Measurements from ENCODE around the gene PEMT.

Gene PEMT

DNA sequence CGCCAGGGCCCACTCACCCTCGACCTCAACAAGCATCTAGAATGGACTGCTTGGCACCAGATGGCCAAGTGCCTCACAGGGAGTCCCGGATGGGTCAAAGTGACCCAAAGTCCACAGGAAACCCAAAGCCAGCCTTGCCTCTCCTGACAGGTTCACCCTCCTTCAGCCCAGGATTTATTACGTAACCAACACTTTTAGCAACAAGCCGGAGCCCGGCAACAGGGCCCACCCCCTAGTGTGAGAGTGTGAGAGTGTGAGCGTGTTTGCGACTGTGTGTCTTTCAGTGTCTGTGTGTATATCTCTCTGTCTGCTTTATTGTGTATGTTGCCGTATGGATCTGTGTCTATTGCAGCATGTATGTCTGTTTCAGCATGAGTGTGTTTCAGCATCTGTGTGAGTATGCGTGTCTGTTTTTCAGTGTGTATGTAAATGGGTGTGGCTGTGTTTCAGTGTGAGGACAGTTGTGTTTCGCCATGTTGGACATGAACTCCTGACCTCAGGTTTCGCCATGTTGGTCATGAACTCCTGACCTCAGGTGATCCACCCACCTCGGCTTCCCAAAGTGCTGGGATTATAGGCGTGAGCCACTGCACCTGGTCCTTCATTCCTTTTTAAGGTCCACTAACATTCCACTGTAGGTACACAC is 13.7 kb upstream of the PEMT start:
- no peak for DNase-seq (ENCODE audit: low spot score)

DNA sequence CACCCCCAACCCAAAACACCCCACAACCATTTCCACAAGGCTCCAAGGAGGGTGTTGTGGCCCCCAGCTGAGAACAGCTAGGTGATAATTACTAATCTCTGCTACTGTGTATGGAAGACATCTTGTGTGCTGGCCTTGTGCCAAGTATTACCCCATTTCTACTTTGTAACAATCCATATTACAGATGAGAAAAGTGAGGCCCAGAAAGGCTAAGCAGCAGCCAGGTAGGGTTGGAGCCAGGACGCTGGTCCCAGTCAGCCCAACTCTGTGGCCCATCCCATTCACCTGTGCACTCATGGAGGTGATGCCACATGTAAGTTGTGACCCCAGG is 12.4 kb upstream of the PEMT start:
- no peak for DNase-seq (ENCODE audit: low spot score)

GRCh38 chr17:17603178-17603894 is 11.8 kb upstream of the PEMT start:
- DNase-seq (ENCODE audit: low spot score), result no peak

- DNase-seq (ENCODE audit: low spot score), result no peak
Observed at GRCh38 chr17:17599965-17600364, 8.5 kb upstream of the PEMT start.

- no peak for DNase-seq (ENCODE audit: low spot score)
Observed at GRCh38 chr17:17598003-17598402, 6.5 kb upstream of the PEMT start.

DNA sequence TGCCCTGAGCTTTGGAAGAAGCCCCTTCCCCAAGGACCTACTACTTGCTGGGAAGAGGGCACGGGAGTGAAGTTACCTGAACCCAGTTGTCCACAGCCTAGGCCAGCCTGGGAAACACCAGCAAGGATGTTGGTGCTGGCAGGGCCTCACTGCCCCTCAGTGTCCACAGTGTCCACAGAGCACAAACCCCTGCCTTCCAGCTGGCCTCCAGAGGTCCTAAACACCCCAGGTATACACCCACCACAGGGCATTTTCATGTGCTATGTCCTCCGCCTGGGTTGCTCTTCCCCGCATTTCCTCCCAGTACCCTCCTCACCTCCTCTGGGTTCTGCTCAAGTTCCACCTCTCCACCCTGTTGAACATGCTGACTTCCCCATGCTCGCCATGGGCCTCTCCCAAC is 4.2 kb upstream of the PEMT start:
- no peak for DNase-seq (ENCODE audit: low spot score)

- DNase-seq (ENCODE audit: low spot score), result no peak
Observed at GRCh38 chr17:17593222-17593620, 1.7 kb upstream of the PEMT start.

- no peak for DNase-seq (ENCODE audit: low spot score)
Observed at GRCh38 chr17:17590883-17591354, 589 bp downstream of the PEMT start.

- no peak for DNase-seq (ENCODE audit: low spot score)
Observed at GRCh38 chr17:17590141-17590751, 1.3 kb downstream of the PEMT start.

DNA sequence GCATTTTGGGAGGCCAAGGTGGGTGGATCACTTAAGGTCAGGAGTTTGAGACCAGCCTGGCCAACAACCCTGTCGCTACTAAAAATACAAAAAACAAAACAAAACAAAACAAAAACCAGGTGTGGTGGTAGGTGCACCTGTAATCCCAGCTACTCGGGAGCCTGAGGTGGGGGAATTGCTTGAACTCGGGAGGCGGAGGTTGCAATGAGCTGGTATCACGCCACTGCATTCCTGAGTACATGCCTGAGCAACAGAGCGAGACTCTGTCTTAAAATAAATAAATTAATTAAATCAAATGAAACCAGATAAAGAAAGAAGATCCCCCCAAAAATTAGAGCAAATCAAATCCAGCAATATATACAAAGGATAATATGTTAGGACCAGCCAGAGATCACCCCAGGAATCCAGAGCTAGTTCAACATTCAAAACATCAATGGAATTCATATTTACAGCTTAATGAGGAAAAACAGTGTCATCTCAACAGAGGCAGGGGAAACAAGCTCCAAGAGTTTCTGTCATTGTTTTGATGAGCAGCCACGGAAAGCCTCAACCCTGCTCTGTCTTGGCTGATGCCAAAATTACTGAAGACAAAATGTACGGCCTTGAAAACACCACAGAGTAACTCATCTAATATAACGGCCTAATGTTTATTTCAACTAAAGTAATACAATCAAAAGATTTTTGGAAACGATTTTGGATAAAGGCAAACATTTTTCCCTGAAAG is 3.7 kb downstream of the PEMT start:
- no peak for DNase-seq (ENCODE audit: low spot score)

DNA sequence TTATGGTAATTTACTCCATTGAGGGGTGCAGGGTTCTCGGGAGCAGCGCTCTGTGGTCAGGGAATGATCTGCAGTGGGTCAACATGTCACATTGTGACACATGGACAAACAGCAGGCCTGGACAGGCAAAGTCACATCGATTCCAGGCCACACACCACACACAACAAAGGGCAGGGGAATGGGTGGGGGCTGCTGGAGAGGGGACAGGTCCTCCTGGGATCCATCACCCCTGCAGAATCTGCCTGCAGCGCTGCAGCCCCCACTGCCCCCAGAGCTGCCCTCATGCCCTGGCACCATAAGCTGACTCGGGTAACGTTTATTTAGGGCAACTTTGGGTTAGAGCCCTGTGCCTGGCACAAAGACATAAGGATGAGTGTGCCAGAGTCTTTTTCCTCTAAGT is 9.1 kb downstream of the PEMT start:
- no peak for DNase-seq (ENCODE audit: low spot score)

DNA sequence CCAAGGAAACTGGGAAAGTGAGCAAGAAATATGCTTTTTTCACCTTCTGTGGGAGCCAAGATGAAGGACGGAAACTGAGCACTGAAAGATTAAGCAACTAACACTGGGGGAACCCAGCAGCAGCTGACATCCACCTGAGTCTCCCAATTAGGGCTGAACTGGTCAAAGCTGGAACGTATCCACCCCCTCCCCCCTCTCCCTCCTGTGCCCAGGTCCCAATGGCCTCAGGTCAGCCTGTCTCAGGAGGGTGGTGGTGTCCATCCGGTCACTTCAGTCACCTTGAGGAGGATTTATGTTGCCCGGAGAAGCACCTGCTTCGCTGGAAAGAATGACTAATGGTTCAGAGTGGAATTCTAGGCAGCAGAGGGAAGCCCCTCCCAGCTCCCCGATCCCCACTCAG is 10.0 kb downstream of the PEMT start:
- no peak for DNase-seq (ENCODE audit: low spot score)

DNA sequence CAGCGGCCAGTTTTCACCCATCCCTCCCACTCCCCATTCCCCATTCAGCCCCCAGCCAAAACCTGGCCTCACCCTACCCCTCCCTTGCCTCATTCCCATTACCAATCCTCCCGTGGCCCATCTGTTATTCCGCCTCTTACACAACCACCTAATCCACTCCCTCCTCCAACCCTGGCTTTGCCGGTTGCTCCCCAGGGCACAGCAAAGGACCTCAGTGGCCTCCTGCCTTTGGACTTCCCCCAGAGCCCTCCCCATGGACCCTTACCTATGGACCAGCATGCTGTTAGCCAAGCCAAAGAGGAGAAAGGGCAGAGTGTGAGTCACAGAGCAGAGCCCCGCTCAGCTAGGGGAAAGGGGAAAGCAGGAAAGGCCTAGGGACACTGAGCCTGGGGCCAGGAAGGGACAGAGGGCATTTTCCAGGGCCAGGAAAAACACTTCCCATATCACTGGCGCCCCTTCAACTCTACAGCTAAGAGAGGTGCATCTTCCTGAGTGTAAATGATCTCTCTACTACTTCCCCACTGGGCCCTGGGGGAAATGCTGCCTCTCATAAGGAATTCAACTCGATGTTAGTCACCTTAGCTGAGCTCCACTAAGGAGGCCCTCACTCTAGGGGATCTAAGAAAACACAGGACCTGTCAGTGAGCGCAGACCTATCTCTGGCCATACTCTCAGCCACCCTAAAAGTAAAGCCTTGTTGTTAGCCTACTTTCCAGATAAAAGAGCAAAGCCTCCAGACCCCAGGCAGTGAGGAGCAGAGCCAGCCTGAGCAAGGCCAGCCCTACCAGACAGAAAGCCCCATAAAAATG is 10.6 kb downstream of the PEMT start:
- DNase-seq (ENCODE audit: low spot score), result no peak

- no peak for DNase-seq (ENCODE audit: low spot score)
Observed at GRCh38 chr17:17579691-17580090, 11.8 kb downstream of the PEMT start.

DNA sequence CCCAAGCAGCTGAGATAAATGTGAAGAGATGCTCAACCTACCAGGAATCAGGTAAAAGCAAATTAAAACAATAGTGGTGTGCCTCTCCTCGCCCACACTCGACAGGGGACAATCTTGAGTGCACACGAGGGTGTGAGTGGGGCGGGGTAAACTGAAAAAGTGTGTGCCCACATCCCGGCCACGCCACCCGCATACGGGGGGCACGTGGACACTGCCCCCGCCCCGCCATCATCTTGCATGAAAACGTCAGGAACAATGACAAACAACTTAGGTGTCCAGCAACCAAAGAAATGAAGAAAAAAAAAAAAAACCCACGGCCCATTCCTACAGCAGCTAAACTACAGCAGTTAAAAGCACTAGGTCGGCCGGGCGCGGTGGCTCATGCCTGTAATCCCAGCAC is 14.1 kb downstream of the PEMT start:
- no peak for DNase-seq (ENCODE audit: low spot score)

DNA sequence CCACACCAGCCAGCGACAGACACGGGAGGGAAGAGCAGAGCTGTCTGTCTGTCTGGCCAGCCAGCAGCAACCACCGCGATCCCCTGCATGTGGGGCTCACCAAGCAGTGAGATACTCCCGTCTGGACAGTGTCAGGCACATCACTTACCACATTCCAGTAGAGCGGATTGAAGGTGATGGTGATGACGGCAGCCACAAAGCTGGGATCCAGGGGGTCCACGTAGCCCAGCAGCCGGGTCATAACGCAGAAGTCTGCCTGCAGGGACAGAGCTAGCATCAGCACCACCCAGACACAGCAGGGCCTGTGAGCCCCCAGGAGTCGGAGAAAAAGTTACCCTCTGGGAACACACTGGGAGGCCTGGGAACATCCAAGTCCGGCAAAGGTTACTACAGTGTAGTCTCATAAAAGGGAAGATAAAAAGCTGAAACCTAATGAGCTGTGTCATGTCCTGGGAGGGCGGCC is 14.7 kb downstream of the PEMT start:
- no peak for DNase-seq (ENCODE audit: low spot score)

DNA sequence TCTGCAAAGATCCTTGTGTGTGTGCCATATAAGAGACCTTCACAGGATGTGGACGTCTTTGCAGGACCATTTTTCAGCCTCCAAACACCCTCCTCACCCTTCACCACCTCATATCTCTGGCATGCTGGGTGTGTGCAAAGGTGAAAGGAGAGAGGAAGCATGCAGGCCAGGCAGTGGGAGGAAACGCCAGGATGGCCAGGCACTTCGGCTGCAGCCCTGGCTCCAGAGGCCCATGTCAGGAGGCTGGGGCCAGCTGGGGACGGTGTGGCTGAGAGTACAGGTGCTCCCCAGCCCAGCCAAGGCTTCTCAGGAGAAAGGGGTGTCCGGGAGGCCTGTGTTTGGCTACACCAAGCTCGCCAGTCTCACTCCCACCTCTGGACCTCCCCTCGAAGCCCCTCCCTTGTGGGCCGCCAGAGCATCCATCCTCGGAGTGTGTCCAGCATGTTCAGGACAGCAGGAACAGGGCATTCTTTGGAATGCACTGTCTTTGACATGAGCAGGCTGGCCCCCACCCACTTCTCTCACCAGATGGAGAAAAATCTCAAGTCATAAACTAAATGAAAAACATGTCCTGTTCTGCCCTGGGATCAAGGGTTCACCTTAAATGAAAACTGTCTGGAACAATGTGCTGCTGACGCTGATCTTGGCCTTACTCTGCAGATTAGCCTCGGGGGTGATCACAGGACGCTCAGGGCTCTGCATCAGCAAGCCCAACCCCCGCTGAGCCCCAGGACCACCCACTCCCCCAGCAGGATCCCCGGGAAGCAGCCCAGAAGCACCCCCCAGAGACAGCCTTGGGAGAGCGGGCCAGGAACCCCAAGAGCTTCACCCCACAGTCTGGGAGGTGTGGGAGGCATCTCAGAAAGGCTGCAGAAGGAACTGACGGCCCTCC is 15.9 kb downstream of the PEMT start:
- no peak for DNase-seq (ENCODE audit: low spot score)

DNA sequence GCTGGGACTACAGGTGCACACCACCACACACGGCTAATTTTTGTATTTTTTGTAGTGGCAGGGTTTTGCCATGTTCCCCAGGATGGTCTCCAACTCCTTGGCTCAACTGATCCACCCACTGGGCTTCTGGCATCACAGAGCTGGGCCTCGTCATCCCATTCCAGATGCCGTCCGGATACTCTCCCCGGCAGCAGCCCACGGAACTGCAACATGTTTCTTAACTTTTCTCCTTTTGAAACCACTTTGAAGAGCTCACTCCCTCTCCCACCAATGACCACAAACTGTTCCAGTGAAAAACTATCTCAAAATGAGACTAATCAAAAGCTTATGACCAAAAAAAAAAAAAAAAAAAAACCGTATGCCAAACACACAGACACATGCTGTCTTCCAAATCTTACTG is 17.6 kb downstream of the PEMT start:
- DNase-seq (ENCODE audit: low spot score), result no peak

GRCh38 chr17:17572010-17572785 is 19.3 kb downstream of the PEMT start:
- DNase-seq (ENCODE audit: low spot score), result no peak
